ENCODE measurements around the gene INPP5A.
A peak's percentile ranks its signal among the peaks of the same experiment; 100 is the strongest.
"Not testable (repeated sequence)": the region's sequence is repeated elsewhere in the genome, so short reads cannot be mapped to it uniquely, and the experiment has no call there.

Gene INPP5A

DNA sequence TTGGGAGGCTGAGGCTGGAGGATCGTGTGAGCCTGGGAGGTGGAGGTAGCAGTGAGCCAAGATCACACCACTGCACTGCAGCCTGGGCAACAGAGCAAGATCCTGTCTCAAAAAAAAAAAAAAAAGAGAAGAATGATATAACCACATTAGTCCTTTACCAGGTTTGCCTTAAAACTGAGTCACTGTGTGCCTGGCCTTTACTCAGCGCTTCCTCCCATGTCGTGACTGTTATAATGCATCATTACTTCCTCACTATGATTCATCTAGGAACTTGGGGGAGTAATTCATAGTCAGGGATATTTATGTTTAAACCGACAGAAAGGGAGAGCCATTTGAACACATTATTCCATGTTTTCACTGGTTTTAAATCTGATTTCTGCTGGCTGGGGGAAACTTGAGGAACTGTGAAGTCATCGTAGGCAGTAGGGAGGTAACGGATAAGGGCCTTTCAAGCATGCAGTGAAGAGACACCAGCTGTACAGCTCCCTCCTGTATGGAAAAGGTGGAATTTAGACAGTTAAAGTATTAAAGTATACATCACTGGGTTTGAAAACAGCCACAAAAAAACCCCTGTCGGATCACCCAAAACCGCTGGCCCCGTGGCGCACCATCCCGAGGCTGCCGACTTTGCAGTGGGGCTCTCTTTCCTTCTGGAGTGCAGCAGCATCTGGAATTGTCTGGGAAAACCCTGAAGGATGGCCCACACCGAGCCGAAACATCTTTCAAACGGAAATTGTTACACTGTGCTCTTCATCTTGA lies 128.5 kb downstream of the INPP5A start:
- no peak for DNase-seq

DNA sequence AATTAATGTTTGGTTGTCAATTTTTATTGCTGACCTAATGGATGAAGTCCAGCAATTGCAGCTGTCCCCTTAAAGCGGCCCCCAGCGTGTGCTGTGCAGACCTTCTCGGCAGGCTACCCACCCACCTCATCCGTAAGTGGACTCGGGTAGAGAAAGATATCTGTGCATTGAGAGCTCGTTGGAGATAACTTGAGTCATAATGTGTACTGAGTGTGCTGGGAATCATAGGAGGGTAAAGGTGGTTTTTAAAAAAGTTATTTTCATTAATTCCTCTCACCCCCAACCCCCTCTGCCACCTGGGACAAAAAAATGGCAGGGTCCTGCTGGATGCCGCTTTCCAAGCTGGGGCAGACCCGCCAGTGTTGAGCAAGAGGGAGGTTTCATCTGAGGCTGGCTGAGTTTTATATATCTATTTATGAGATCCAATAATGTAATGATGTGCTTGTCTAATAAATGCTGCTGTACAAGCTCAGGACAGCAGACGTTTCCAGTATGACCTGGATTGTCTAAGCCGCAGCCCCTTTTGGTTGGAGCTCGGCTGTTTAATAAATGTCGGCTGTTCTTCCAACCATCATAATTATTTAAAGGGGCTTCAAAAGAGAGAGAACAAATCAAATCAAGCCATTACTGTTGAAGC lies 129.2 kb downstream of the INPP5A start:
- no peak for DNase-seq

DNA sequence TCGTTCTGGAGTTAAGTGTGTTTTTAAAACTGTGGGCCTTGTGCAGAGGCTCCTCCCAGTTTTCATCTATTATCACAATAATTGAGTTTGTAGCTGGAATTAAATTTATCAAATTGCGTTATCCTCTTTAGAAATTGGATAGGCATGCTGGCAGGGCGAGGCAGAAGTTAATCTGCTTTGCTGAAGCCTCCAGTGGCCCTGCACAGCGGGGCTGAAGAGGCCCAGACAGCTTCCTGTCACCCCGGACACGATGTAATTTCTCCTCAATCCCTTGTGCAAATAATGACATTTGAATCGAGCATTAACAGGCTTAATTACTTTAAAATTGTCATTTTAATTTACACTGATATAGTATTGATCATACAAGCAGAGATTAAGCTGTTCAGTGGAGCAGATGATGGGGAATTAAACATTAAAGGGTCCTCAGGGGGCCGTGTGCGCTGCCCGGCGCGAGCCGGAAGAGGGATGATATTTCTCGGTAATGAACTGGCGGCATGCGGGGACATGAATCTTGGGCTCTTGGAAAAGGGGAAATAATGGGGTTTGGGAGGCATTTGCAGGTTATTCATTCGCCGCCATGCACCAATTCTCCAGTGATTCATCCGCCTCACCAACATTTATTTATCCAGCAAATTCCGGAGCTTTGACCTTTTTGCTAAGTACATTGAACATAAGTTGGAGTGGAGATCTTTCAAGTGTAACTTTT lies 129.9 kb downstream of the INPP5A start:
- no peak for DNase-seq

DNA sequence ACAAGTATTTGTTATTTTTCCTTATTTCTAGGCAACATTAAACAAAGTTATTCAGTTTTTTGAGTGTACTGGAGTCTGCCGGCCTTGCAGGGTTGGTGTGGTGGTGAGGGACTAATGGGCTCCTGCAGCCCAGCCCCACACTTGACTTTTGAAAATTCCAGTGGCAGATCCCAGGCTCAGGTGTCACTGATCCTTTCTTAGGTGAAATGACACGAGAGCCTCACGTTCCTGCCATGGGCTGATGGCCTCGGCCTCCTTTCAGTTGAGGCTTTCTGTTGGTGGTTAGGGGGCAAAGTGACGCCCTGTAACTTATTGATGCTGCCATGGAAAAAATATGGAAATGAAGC lies 130.4 kb downstream of the INPP5A start:
- DNase-seq, result no peak

DNA sequence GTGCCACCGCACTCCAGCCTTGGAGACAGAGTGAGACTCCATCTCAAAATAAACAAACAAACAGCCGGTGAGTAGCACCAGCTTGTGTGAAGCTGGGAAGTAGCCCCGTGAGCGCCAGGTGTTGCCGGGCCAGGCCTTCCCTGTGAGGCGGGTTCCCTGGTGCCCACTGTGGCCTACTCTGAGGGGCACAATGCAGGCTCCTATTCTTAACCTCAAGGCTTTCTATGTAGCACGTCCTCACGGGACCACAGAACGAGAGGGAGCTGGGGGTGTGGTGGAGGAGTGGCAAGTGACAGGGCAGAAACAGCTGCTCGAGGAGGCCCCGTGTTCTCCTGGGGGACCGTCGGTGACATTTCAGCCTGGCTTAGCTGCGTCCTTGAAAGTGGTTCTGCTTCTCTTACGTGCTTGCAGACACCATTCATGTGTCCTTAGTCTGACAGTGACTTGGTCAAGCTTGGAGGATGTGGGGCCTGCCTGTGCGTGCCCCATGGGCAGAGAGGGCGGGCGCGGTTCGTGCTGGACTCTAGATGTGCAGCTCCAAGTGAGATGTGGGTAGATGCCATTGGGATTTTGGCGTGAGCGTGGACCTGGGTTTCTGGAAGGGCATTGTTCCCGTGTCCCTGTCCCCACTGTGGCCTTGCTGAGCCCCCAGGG lies 131.7 kb downstream of the INPP5A start:
- no peak for DNase-seq

DNA sequence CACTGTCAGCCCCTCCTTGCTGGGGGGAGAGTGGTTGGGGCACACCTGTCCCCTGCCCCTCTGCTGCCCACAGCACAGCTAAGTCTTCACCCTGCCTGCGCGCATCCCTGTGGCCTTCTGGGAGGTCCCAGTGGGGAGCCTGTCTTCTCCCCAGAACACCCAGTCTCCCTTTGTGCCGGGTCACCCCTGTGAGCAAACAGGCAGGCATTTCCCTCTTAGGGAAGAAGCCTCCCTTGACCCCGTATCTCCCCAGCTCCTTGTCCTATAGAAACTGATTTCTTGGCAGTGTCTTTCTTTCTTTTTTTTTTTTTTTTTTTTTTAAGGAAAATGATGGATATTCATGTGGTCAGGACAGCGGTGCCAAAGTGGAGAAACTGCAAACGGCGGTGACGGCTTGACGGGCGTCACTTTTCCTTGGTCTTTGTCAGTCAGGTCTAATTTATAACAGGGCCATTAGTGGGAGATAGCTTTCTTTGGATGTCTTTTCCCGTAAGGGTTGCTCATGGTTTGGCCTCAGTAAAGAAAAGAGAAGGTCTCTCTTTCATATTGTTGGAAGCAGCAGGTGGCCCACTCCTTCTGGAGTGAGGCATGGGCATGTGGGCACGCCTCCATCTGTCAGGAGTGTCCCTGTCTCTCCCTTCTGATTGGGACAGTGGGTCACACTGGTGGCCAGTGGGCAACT lies 133.1 kb downstream of the INPP5A start:
- no peak for DNase-seq

DNA sequence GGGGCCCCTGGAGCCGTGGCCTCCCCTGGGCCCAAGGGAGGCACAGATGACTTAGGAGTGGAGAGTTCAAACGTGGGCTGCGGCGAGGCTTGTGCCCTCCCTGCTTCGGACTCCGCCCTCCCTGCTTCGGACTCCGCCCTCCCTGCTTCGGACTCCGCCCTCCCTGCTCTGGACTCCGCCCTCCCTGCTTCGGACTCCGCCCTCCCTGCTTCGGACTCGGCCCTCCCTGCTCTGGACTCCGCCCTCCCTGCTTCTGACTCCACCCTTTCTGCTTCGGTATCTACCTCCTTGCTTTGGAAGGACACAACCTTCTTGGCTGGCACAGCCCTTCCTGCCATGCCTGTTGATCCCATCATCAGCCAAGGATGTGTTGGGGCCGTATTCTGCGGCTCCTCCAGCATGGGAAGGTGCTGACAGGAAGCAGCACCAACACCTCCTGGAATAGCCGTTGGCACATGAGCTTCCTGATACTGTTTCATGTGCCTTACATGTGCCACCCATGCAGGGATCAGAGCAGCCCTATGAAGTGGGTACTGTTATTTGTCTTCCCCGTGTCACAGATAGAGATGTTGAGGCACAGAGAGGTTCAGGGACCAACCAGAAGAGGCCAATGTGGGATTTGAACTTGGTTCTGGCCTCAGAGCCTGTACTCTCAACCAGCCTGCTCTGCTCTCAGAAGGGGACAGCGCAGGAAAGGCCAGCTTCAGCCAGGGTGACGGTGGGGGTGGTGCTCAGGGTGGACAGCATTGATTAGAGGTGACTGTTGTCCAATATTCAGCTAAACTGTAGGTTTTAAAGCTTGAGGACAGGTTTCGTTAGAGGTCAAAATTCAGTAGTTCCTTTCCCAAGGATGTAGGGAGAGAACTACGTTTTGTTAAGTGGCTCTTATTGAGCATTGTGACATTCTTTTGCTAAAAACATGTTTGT lies 133.9 kb downstream of the INPP5A start:
- peak; percentile 54 for DNase-seq

DNA sequence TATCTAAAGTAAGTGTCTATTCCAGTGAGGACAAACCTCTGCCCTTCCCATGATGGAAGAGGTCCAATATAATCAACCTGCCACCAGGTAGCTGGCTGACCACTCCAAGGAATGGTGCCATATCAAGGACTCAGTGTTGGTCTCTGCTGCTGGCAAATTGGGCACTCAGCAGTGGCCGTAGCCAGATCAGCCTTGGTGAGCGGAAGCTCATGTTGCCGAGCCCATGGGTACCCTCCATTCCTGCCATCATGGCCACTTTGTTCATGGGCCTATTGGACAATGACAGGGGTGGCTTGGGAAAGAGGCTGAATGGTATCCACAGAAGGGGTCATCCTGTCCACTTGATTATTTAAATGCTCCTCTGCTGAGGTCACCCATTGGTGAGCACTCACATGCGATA lies 136.2 kb downstream of the INPP5A start:
- not testable (repeated sequence) for DNase-seq

DNA sequence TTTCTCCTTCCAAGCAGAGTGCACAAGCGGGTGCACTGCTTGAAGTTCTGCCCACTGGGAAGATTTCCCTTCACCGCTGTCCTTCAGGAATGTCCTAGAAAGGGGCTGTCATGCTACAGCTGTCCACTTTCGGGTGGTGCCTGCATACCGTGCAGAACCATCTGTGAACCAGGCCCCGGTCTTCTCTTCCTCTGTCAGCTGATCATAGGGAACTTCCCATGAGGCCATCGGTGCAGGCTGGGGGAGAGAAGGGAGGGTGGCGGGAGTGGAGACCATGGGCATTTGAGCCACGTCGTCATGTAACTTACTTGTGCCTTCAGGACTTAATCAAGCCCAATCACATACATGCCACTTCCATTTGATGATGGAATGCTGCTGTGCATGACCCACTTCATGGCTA lies 136.7 kb downstream of the INPP5A start:
- no peak for DNase-seq

DNA sequence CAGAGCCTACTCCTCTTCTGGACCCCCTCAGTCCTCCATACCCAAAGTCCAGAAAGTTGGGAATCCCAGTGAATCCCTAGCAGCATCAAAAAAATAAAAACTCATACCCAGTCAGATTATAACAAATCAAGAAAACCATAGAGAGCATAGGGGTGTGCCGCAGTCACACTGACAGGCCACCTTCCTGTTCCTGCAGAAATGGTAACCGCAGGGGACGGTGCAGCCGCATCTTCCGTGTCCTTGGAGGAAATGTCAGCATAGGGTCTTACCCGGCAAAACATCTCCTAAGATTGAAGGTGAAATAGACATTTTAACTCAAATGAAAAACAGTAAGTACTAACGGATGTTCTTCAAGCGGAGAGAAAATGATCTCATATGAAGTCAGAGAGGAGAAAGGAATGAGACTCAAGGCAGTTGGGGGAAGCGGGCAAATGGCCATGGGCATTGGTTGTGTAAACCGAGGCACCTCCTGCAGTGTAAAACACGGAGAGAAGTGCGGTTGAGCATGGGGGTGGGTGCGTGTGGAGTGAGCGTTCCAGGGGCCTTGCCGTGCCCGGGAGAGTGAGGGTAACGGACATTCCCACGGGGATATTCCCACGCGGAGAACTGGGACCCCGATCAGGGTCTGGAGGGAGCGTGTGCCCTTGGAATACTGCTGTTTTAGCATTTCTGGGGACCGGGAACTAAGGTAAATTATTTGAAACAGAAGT lies 137.6 kb downstream of the INPP5A start:
- no peak for DNase-seq

DNA sequence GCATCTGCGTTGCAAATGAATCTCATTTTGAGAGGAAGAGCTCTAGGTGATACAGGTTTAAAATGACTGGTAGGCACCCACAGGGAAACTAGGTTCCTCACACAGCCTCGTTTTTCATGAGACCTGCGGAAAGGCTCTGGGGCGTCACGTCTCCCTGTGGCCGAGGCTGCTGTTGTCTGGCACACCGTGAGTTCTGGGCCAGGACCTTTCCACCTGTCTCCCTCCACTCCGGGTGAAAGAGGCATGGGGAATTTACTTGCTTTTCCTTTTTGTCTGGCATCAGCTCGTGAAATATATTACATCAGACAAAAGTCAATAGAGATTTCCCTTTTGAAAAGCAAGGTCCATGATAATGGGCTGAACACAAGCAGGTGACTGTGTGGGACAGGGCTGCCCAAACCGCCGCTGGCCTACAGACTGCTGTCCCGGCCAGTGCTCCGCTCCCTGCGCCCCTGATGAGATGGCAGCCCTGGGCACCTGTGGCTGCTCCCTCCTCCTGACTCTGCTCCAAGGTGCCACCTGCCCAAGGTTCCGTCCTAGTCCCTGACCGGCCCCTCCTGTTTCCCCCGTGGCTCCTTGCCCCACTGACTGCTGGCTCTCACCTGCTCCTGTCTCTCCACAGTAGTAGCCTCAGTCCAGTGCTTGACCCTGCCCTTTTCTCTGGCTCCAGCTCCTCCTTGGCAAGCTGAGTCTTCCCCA lies 138.8 kb downstream of the INPP5A start:
- no peak for DNase-seq

DNA sequence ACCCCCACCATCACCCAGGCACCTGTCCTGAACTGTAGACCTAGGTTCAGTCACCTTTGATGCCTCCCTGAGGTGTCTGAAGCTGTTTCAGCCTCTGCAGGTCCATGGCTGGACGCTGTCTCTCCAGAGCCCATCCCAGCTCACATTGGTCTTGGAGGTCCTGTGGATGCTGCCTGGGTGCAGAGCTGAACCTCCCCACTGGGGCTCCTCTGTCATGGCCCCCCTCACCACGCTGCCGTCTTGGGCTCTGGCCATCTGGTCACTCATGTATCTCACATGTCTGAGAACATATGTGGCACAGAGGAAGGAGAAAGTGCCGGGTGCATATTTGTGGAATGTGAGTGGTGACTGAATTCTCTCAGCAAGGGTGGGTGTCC lies 139.5 kb downstream of the INPP5A start:
- no peak for DNase-seq

DNA sequence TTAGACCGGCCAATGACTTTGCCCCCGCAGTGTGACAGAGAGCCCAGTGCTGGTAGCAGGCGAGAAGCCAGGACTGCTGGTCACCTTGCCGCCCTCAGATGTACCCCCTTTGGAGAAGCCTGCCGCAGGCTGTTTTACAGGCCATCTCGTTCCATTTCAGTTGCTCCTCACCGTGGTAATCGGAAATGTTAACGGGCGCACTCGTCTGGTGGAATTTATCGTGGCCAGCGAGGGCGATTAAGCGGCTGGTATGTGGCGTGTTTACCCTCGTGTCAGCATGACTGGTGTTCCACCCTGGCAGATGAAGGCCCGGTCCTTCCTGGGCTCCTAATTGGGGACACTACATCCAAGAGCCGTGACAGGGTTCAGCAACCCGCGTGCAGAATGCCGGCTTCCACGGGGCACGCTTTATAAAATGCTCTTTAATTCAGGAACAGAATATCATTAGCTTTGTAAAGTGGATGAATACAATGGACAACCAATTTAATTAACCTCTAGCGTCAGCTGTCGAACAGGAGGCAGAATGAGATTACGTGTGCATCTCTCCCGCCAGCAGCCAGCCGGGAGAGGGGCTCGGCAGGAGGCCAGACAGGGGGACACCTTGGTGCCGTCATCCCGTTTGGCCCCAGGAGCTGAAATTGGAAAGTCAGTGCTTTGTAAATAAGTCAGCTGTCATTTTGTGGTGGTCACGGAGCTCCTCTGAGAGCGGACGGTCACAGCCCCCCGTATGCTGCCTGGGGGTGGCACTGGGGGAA lies 140.1 kb downstream of the INPP5A start:
- no peak for DNase-seq

DNA sequence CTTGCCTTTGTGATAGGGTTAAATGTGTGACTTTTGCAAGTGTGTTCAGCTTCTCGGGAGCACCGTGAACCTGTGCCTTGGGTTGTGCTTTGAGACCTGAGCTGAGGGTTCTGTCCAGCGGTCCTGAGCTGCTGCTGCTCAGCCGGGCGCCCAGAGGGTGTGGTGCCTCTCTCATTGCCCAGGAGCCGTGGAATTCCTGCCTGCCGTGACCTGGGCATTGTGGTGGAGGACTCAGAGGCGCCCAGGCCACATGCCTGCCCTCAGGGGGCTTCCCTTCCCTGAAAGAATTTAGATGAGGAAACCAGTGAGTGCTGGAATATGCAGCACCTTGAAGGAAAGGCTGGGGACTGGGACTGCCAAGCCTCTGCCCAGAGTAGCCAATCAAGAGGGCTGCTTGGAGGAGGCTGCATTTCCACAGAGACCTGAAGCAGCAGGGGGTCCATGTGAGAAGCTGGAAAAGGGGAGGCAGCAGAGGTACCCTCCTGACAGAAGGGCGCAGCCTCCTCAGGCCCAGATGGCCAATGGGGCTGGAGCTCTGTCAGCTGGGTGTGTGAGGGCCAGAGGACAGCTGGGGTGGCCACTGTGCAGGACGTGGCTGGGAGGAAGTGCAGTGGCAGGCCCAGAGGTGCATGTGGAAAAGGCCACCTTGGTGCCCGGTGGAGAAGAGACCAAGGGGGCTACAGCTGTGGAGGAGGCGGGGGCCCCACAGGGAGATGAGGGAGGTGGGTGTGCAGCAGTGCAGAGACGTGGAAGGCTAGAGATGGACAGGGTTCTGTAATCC lies 141.0 kb downstream of the INPP5A start:
- DNase-seq, result no peak

DNA sequence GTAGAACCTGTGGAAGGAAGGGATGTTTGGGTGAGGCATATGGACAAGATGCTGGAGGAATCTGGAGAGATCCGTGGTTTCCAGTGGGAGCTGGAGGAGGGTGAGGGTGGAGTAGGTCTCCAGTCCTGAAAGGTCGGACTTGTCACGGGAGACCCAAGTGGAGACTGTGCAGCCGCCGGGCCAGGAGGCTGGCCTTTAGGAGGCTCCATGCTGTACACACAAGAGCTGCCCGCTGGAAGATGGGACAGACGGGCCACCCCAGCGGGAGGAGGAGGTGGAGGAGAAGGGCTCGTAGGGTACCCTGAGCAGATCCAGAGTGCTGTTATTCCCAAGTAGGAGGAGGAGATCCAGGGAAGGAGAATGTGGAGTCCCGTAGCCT lies 141.6 kb downstream of the INPP5A start:
- DNase-seq, result no peak

DNA sequence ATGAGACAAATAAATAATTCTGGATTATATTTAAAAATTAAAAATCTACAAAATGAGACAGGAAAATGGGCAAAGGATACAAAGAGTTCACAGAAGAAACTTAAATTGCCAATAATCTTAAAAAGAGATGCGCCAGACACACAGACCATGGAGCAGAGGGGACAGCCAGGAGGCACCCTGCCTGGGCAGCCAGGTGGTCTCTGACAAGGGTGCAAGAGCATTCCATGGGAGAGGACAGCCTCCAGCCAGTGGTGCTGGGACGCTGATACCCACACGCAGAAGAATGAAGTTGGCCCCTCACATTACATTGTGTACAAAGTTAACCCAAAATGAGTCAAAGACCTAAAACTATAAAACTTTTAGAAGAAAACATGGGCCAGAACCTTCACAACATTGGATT lies 142.1 kb downstream of the INPP5A start:
- DNase-seq, result no peak

DNA sequence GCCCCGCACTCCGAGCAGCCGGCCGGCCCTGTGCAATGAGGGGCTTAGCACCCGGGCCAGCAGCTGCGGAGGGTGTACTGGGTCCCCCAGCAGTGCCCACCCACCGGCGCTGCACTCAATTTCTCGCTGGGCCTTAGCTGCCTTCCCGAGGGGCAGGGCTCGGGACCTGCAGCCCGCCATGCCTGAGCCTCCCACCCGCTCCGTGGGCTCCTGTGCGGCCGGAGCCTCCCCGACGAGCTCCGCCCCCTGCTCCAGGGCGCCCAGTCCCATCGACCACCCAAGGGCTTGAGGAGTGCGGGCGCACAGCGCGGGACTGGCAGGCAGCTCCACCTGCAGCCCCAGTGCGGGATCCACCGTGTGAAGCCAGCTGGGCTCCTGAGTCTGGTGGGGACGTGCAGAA lies 143.2 kb downstream of the INPP5A start:
- not testable (repeated sequence) for DNase-seq

DNA sequence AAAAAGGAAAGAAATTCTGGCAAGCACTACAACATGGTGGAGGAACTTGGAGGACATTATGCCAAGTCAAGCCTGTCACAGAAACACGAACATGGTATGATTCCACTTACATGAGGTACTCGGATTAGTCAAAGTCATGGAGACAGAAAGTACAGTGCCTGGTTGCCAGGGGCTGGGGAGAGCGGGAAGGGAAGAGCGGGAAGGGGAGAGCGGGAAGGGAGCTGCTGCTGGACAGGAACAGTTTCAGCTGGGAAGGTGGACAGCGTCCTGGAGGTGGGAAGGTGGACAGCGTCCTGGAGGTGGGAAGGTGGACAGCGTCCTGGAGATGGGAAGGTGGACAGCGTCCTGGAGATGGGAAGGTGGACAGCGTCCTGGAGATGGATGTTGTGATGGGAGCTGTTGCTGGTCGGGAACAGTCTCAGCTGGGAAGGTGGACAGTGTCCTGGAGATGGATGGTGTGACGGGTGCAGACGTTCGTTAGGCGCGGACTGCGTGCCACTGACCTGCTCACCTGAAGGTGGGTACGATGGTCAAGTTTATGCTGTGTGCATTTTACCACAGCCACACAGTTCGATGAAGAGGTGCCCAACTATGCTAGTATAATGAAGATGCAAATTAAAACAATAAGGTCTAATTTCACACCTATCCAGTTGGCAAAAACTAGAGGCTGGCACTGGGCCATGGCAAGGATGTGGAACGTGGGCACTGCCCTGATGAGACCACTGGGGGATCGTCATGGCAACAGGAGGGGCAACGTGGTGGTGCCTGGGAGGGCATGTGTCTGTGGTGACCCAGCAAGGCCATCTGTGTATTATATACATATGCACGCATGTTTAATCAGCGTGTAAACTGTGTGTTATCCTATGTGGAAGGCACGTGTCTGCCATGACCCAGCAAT lies 144.5 kb downstream of the INPP5A start:
- no peak for DNase-seq
